HG03025 (cell line): ENCODE measurements around the gene OR10J5.
"Not testable (repeated sequence)": the region's sequence is repeated elsewhere in the genome, so short reads cannot be mapped to it uniquely, and the experiment has no call there.

Experiments used
- ATAC-seq: cut with Tn5 transposase; IDR thresholded peaks from one replicate; pipeline ENCODE4 v1.9.1; 2021; ENCODE audit warnings: mild to moderate bottlenecking, moderate library complexity; ENCODE audit not compliant: unreplicated experiment, low FRiP score

Gene OR10J5

GRCh38 chr1:159535907-159536306 is at the start of gene OR10J5:
Gene OR10J5 (minus strand): TSS chr1:159536007. CDS start chr1:159536007, 0 bp downstream.
- ATAC-seq = no peak

- ATAC-seq = no peak
Measured at GRCh38 chr1:159584536-159584935, 48.7 kb upstream of the OR10J5 start.

GRCh38 chr1:159581422-159581821 is 45.6 kb upstream of the OR10J5 start:
- ATAC-seq = no peak

GRCh38 chr1:159580340-159580739 is 44.5 kb upstream of the OR10J5 start:
- ATAC-seq = no peak

GRCh38 chr1:159577446-159577845 is 41.6 kb upstream of the OR10J5 start:
- no peak for ATAC-seq

- ATAC-seq = no peak
Measured at GRCh38 chr1:159562680-159563079, 26.9 kb upstream of the OR10J5 start.

GRCh38 chr1:159561497-159561896 is 25.7 kb upstream of the OR10J5 start:
- ATAC-seq = no peak

- no peak for ATAC-seq
Measured at GRCh38 chr1:159560599-159560998, 24.8 kb upstream of the OR10J5 start.

- no peak for ATAC-seq
Measured at GRCh38 chr1:159556931-159557369, 21.1 kb upstream of the OR10J5 start.

GRCh38 chr1:159554696-159555095 is 18.9 kb upstream of the OR10J5 start:
- ATAC-seq = no peak

GRCh38 chr1:159554261-159554660 is 18.5 kb upstream of the OR10J5 start:
- no peak for ATAC-seq

GRCh38 chr1:159548126-159548525 is 12.3 kb upstream of the OR10J5 start:
- ATAC-seq = no peak

- no peak for ATAC-seq
Measured at GRCh38 chr1:159532922-159533321, 2.9 kb downstream of the OR10J5 start.

GRCh38 chr1:159524792-159525191 is 11.0 kb downstream of the OR10J5 start:
- ATAC-seq = not testable (repeated sequence)

GRCh38 chr1:159510229-159510541 is 25.6 kb downstream of the OR10J5 start:
- no peak for ATAC-seq

GRCh38 chr1:159509440-159510228 is 26.2 kb downstream of the OR10J5 start:
- ATAC-seq = no peak

GRCh38 chr1:159508951-159509350 is 26.9 kb downstream of the OR10J5 start:
- no peak for ATAC-seq

GRCh38 chr1:159505676-159506075 is 30.1 kb downstream of the OR10J5 start:
- no peak for ATAC-seq

- ATAC-seq = no peak
Measured at GRCh38 chr1:159501082-159501481, 34.7 kb downstream of the OR10J5 start.

- ATAC-seq = not testable (repeated sequence)
Measured at GRCh38 chr1:159494513-159495210, 41.1 kb downstream of the OR10J5 start.

- no peak for ATAC-seq
Measured at GRCh38 chr1:159493354-159493753, 42.5 kb downstream of the OR10J5 start.
